ENCODE measurements around the gene CXCL12. TPM values are rescaled to one million over a fixed set of nuclear protein-coding genes. Genes with fewer than 3 reads are reported as not detected.

CXCL12 gene
- polyA plus RNA-seq, 4 donors = 0.67 to 53.5 (median 20.7) TPM

GRCh38 chr10:44348496-44348895 is 36.4 kb downstream of the CXCL12 start:
- DNase-seq (no peak), FAIRE-seq (no peak)
- Histone ChIP-seq H3K9me3 (ENCODE audit: control insufficient read depth in 2 of 2, insufficient read depth in 1 of 2, low read depth in 1 of 2, low read length in 1 of 2) (no peaks in the 10 kb centered on the region), H3K36me3 (ENCODE audit: control insufficient read depth in 3 of 3, insufficient read depth in 2 of 3, low read depth in 1 of 3, low read length in 3 of 3) (no peaks in the 10 kb centered on the region), H3K4me3 (ENCODE audit: low read depth in 1 of 3, low read length in 3 of 3) (no peak overlapping the region), H3K4me1 (ENCODE audit: control insufficient read depth in 3 of 3, insufficient read depth in 2 of 3, low read depth in 1 of 3, low read length in 2 of 3) (peaks cover 0 to 5% (median 0%) of the 10 kb centered on the region in 3 donors), H3K27ac (ENCODE audit: low read depth in 1 of 3, low read length in 2 of 3) (no peak overlapping the region), H3K27me3 (ENCODE audit: control insufficient read depth in 3 of 3, insufficient read depth in 3 of 3, low read length in 3 of 3) (peaks cover 0 to 2% (median 0%) of the 10 kb centered on the region in 3 donors)
- WGBS, 3 donors = 91 to 94% (median 92%) methylated on average over 5 of the region's 5 CpGs

GRCh38 chr10:44347609-44348400 is 37.1 kb downstream of the CXCL12 start:
- Histone ChIP-seq H3K27me3 (ENCODE audit: control insufficient read depth in 3 of 3, insufficient read depth in 3 of 3, low read length in 3 of 3) (no peaks in the 10 kb centered on the region), H3K36me3 (ENCODE audit: control insufficient read depth in 3 of 3, insufficient read depth in 2 of 3, low read depth in 1 of 3, low read length in 3 of 3) (no peaks in the 10 kb centered on the region), H3K4me1 (ENCODE audit: control insufficient read depth in 3 of 3, insufficient read depth in 2 of 3, low read depth in 1 of 3, low read length in 2 of 3) (peaks cover 0 to 5% (median 0%) of the 10 kb centered on the region in 3 donors), H3K4me3 (ENCODE audit: low read depth in 1 of 3, low read length in 3 of 3) (no peak overlapping the region), H3K27ac (ENCODE audit: low read depth in 1 of 3, low read length in 2 of 3) (no peak overlapping the region), H3K9me3 (ENCODE audit: control insufficient read depth in 2 of 2, insufficient read depth in 1 of 2, low read depth in 1 of 2, low read length in 1 of 2) (no peaks in the 10 kb centered on the region)
- no peak for FAIRE-seq
- WGBS, 3 donors = 82 to 91% (median 84%) methylated on average over 10 of the region's 10 CpGs
- DNase-seq = no peak

- Histone ChIP-seq H3K27me3 (ENCODE audit: control insufficient read depth in 3 of 3, insufficient read depth in 3 of 3, low read length in 3 of 3) (no peaks in the 10 kb centered on the region), H3K4me1 (ENCODE audit: control insufficient read depth in 3 of 3, insufficient read depth in 2 of 3, low read depth in 1 of 3, low read length in 2 of 3) (no peaks in the 10 kb centered on the region), H3K27ac (ENCODE audit: low read depth in 1 of 3, low read length in 2 of 3) (no peak overlapping the region), H3K4me3 (ENCODE audit: low read depth in 1 of 3, low read length in 3 of 3) (no peak overlapping the region), H3K9me3 (ENCODE audit: control insufficient read depth in 2 of 2, insufficient read depth in 1 of 2, low read depth in 1 of 2, low read length in 1 of 2) (no peaks in the 10 kb centered on the region), H3K36me3 (ENCODE audit: control insufficient read depth in 3 of 3, insufficient read depth in 2 of 3, low read depth in 1 of 3, low read length in 3 of 3) (no peaks in the 10 kb centered on the region)
- 70 to 78% (median 73%) methylated on average over 6 of the region's 6 CpGs for WGBS, 3 donors
- no peak for FAIRE-seq
- no peak for DNase-seq
Measured at GRCh38 chr10:44344727-44345126, 40.2 kb downstream of the CXCL12 start.

- Histone ChIP-seq H3K4me3 (ENCODE audit: low read depth in 1 of 3, low read length in 3 of 3) (no peak overlapping the region), H3K27me3 (ENCODE audit: control insufficient read depth in 3 of 3, insufficient read depth in 3 of 3, low read length in 3 of 3) (no peaks in the 10 kb centered on the region), H3K36me3 (ENCODE audit: control insufficient read depth in 3 of 3, insufficient read depth in 2 of 3, low read depth in 1 of 3, low read length in 3 of 3) (no peaks in the 10 kb centered on the region), H3K9me3 (ENCODE audit: control insufficient read depth in 2 of 2, insufficient read depth in 1 of 2, low read depth in 1 of 2, low read length in 1 of 2) (no peaks in the 10 kb centered on the region), H3K4me1 (ENCODE audit: control insufficient read depth in 3 of 3, insufficient read depth in 2 of 3, low read depth in 1 of 3, low read length in 2 of 3) (no peaks in the 10 kb centered on the region), H3K27ac (ENCODE audit: low read depth in 1 of 3, low read length in 2 of 3) (no peak overlapping the region)
- DNase-seq (no peak), FAIRE-seq (no peak)
- 55 to 72% (median 64%) methylated on average over 3 of the region's 3 CpGs for WGBS, 3 donors
Measured at GRCh38 chr10:44343843-44344242, 41.1 kb downstream of the CXCL12 start.

GRCh38 chr10:44341886-44342285 is 43.0 kb downstream of the CXCL12 start:
- Histone ChIP-seq H3K4me3 (ENCODE audit: low read depth in 1 of 3, low read length in 3 of 3) (no peak overlapping the region), H3K27me3 (ENCODE audit: control insufficient read depth in 3 of 3, insufficient read depth in 3 of 3, low read length in 3 of 3) (no peaks in the 10 kb centered on the region), H3K9me3 (ENCODE audit: control insufficient read depth in 2 of 2, insufficient read depth in 1 of 2, low read depth in 1 of 2, low read length in 1 of 2) (no peaks in the 10 kb centered on the region), H3K36me3 (ENCODE audit: control insufficient read depth in 3 of 3, insufficient read depth in 2 of 3, low read depth in 1 of 3, low read length in 3 of 3) (no peaks in the 10 kb centered on the region), H3K27ac (ENCODE audit: low read depth in 1 of 3, low read length in 2 of 3) (no peak overlapping the region), H3K4me1 (ENCODE audit: control insufficient read depth in 3 of 3, insufficient read depth in 2 of 3, low read depth in 1 of 3, low read length in 2 of 3) (no peaks in the 10 kb centered on the region)
- FAIRE-seq = no peak
- 80 to 85% (median 83%) methylated on average over 3 of the region's 3 CpGs for WGBS, 3 donors
- no peak for DNase-seq

GRCh38 chr10:44340557-44340956 is 44.3 kb downstream of the CXCL12 start:
- WGBS, 3 donors = 55 to 65% (median 61%) methylated on average over 3 of the region's 3 CpGs
- no peaks in the 10 kb centered on the region for H3K27me3 ChIP-seq (ENCODE audit: control insufficient read depth in 3 of 3, insufficient read depth in 3 of 3, low read length in 3 of 3)
- H3K4me3 ChIP-seq (ENCODE audit: low read depth in 1 of 3, low read length in 3 of 3) = no peak overlapping the region
- FAIRE-seq (no peak), DNase-seq (no peak)
- H3K9me3 ChIP-seq (ENCODE audit: control insufficient read depth in 2 of 2, insufficient read depth in 1 of 2, low read depth in 1 of 2, low read length in 1 of 2) = no peaks in the 10 kb centered on the region
- H3K4me1 ChIP-seq (ENCODE audit: control insufficient read depth in 3 of 3, insufficient read depth in 2 of 3, low read depth in 1 of 3, low read length in 2 of 3) = no peaks in the 10 kb centered on the region
- H3K27ac ChIP-seq (ENCODE audit: low read depth in 1 of 3, low read length in 2 of 3) = no peak overlapping the region
- no peaks in the 10 kb centered on the region for H3K36me3 ChIP-seq (ENCODE audit: control insufficient read depth in 3 of 3, insufficient read depth in 2 of 3, low read depth in 1 of 3, low read length in 3 of 3)

GRCh38 chr10:44339218-44339617 is 45.7 kb downstream of the CXCL12 start:
- DNase-seq (no peak), FAIRE-seq (no peak)
- Histone ChIP-seq H3K27ac (ENCODE audit: low read depth in 1 of 3, low read length in 2 of 3) (no peak overlapping the region), H3K4me1 (ENCODE audit: control insufficient read depth in 3 of 3, insufficient read depth in 2 of 3, low read depth in 1 of 3, low read length in 2 of 3) (no peaks in the 10 kb centered on the region), H3K4me3 (ENCODE audit: low read depth in 1 of 3, low read length in 3 of 3) (no peak overlapping the region), H3K27me3 (ENCODE audit: control insufficient read depth in 3 of 3, insufficient read depth in 3 of 3, low read length in 3 of 3) (no peaks in the 10 kb centered on the region), H3K36me3 (ENCODE audit: control insufficient read depth in 3 of 3, insufficient read depth in 2 of 3, low read depth in 1 of 3, low read length in 3 of 3) (no peaks in the 10 kb centered on the region), H3K9me3 (ENCODE audit: control insufficient read depth in 2 of 2, insufficient read depth in 1 of 2, low read depth in 1 of 2, low read length in 1 of 2) (no peaks in the 10 kb centered on the region)
- 82 to 86% (median 84%) methylated on average over 3 of the region's 3 CpGs for WGBS, 3 donors

GRCh38 chr10:44337081-44337480 is 47.8 kb downstream of the CXCL12 start:
- Histone ChIP-seq H3K9me3 (ENCODE audit: control insufficient read depth in 2 of 2, insufficient read depth in 1 of 2, low read depth in 1 of 2, low read length in 1 of 2) (no peaks in the 10 kb centered on the region), H3K27me3 (ENCODE audit: control insufficient read depth in 3 of 3, insufficient read depth in 3 of 3, low read length in 3 of 3) (peaks cover 0 to 4% (median 3%) of the 10 kb centered on the region in 3 donors), H3K4me1 (ENCODE audit: control insufficient read depth in 3 of 3, insufficient read depth in 2 of 3, low read depth in 1 of 3, low read length in 2 of 3) (no peaks in the 10 kb centered on the region), H3K4me3 (ENCODE audit: low read depth in 1 of 3, low read length in 3 of 3) (no peak overlapping the region), H3K36me3 (ENCODE audit: control insufficient read depth in 3 of 3, insufficient read depth in 2 of 3, low read depth in 1 of 3, low read length in 3 of 3) (no peaks in the 10 kb centered on the region), H3K27ac (ENCODE audit: low read depth in 1 of 3, low read length in 2 of 3) (no peak overlapping the region)
- DNase-seq (no peak), FAIRE-seq (no peak)
- WGBS, 3 donors = 78 to 93% (median 89%) methylated on average over 4 of the region's 4 CpGs

All from small intestine (tissue), 7 donors.